Measurements from ENCODE around the gene PDPN.
"Not testable (repeated sequence)": the region's sequence is repeated elsewhere in the genome, so short reads cannot be mapped to it uniquely, and the experiment has no call there.

The PDPN gene

GRCh38 chr1:13583595-13583965 is at the start of gene PDPN:
PDPN (plus strand) TSS chr1:13583832; CDS start chr1:13584034, 202 bp downstream.
- DNase-seq (ENCODE audit: low read depth): no peak

- no peak for DNase-seq (ENCODE audit: low read depth)
Measured at GRCh38 chr1:13535227-13535626, 48.4 kb upstream of the PDPN start.

- no peak for DNase-seq (ENCODE audit: low read depth)
Measured at GRCh38 chr1:13536571-13536970, 47.1 kb upstream of the PDPN start.

GRCh38 chr1:13538832-13539231 is 44.8 kb upstream of the PDPN start:
- no peak for DNase-seq (ENCODE audit: low read depth)

- no peak for DNase-seq (ENCODE audit: low read depth)
Measured at GRCh38 chr1:13539683-13540082, 43.9 kb upstream of the PDPN start.

- no peak for DNase-seq (ENCODE audit: low read depth)
Measured at GRCh38 chr1:13540866-13541265, 42.8 kb upstream of the PDPN start.

- DNase-seq (ENCODE audit: low read depth): no peak
Measured at GRCh38 chr1:13541435-13542215, 42.0 kb upstream of the PDPN start.

- no peak for DNase-seq (ENCODE audit: low read depth)
Measured at GRCh38 chr1:13543451-13544220, 40.0 kb upstream of the PDPN start.

- no peak for DNase-seq (ENCODE audit: low read depth)
Measured at GRCh38 chr1:13544221-13544556, 39.4 kb upstream of the PDPN start.

- no peak for DNase-seq (ENCODE audit: low read depth)
Measured at GRCh38 chr1:13546791-13547190, 36.8 kb upstream of the PDPN start.

GRCh38 chr1:13548281-13548680 is 35.4 kb upstream of the PDPN start:
- no peak for DNase-seq (ENCODE audit: low read depth)

- no peak for DNase-seq (ENCODE audit: low read depth)
Measured at GRCh38 chr1:13549021-13549420, 34.6 kb upstream of the PDPN start.

- no peak for DNase-seq (ENCODE audit: low read depth)
Measured at GRCh38 chr1:13549521-13549920, 34.1 kb upstream of the PDPN start.

GRCh38 chr1:13550663-13551062 is 33.0 kb upstream of the PDPN start:
- no peak for DNase-seq (ENCODE audit: low read depth)

- DNase-seq (ENCODE audit: low read depth): no peak
Measured at GRCh38 chr1:13554798-13555197, 28.8 kb upstream of the PDPN start.

- no peak for DNase-seq (ENCODE audit: low read depth)
Measured at GRCh38 chr1:13556224-13556764, 27.3 kb upstream of the PDPN start.

- no peak for DNase-seq (ENCODE audit: low read depth)
Measured at GRCh38 chr1:13560541-13560940, 23.1 kb upstream of the PDPN start.

- not testable (repeated sequence) for DNase-seq (ENCODE audit: low read depth)
Measured at GRCh38 chr1:13562981-13563380, 20.7 kb upstream of the PDPN start.

GRCh38 chr1:13564073-13564472 is 19.6 kb upstream of the PDPN start:
- no peak for DNase-seq (ENCODE audit: low read depth)

GRCh38 chr1:13570435-13570834 is 13.2 kb upstream of the PDPN start:
- not testable (repeated sequence) for DNase-seq (ENCODE audit: low read depth)

- no peak for DNase-seq (ENCODE audit: low read depth)
Measured at GRCh38 chr1:13570924-13571323, 12.7 kb upstream of the PDPN start.

GRCh38 chr1:13573586-13573985 is 10.0 kb upstream of the PDPN start:
- no peak for DNase-seq (ENCODE audit: low read depth)

GRCh38 chr1:13576926-13577325 is 6.7 kb upstream of the PDPN start:
- DNase-seq (ENCODE audit: low read depth): no peak

Data from EH (cell line).